Kidney glomerular epithelial cell (primary cell): Measurements from ENCODE around the gene ZNF595.
"Not testable (repeated sequence)": the region's sequence is repeated elsewhere in the genome, so short reads cannot be mapped to it uniquely, and the experiment has no call there.

Experiments used
- DNase-seq: peaks from one replicate; lab custom pipeline; 2025; lab: John Stamatoyannopoulos, UW

Gene ZNF595

GRCh38 chr4:86559-87324 is 33.6 kb downstream of the ZNF595 start:
- not testable (repeated sequence) for DNase-seq

DNA sequence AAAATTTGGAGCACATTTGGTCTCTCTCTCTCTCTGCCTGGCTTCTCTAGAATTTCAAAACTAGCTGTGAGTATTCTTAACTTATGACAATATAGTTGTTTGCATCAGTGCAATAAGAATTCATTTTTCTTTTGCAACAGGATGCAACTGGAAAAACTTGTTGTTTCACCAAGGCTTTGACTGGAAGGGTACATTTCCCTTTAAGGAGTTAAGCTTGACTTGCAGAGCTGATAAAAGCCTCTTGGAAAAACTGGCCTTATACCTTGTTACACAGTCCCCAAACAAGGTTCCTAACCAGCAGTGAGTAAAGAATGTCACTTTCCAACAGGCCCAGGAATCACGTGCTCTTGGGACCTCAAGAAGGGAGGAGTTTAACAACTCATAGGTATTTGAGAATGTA is 45.3 kb downstream of the ZNF595 start:
- DNase-seq = no peak

GRCh38 chr4:99863-100262 is 46.7 kb downstream of the ZNF595 start:
- no peak for DNase-seq

- DNase-seq = no peak
These were observed 53.9 kb downstream of the ZNF595 start for GRCh38 chr4:107083-107443.

DNA sequence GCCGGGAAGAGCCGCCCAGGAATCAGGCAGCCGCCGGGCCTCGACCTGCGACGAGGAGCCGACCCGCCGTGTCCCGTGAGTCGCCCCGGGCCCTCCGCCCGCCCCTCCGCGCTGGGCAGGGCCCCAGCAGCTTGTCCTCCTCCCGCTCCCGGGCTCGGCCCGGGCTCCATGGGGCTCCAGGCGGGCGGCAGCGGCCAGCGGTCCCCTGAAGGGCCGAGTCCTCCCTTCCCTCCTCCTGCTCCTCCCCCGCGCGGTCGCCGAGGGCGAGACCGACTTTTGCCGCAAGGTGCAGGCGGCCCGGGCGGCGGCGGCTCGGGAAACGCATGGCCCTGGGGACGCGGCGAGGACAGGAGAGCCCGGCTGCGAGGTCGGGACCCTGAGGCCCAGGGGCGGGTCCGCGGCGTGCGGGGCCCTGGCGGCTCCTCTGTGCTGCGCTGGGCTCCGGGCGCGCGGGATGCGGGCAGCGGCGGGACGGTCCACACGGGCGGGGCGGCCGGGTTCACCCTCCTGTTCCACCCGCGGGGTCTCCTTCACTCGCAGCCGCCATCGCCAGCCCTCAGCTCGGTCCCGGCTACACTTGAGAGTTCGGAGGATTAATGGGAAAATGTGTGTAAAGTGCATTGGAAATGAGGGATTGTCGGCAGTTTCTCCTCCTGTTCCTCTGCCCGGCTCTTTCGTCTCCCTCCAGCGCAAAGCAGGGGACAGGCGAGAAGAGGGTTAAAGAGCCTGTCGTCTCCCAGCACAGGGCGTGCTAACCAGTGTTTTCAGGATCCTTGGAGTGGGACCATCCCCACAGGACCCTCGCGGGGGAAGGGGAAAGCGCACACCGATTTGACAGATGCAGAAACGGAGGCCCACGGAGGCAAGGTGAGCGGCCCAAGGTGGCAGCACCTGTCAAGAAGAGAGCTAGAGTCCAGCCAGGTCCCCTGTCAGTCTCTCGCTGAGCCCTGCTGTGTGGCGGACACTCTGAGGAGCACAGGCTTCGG is 54.6 kb downstream of the ZNF595 start:
- no peak for DNase-seq

GRCh38 chr4:112771-113170 is 59.6 kb downstream of the ZNF595 start:
- no peak for DNase-seq

DNA sequence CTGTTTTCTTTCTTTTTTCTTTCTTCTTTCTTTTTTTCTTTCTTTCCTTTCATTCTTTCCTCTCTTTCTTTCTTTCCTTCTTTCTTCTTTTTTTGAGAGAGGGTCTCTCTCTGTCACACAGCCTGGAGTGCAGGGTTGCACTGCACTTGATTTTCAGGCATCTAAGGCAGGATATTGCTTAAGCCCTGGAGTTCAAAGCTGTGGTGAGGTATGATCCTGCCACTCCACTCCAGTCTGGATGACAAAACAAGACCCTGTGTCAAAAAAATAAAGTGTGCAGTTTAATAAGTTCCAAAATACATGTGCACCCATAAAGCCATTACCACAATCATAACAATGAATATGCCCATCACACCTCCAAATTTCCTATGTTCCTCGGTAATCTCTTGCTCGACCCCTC is 60.6 kb downstream of the ZNF595 start:
- no peak for DNase-seq

DNA sequence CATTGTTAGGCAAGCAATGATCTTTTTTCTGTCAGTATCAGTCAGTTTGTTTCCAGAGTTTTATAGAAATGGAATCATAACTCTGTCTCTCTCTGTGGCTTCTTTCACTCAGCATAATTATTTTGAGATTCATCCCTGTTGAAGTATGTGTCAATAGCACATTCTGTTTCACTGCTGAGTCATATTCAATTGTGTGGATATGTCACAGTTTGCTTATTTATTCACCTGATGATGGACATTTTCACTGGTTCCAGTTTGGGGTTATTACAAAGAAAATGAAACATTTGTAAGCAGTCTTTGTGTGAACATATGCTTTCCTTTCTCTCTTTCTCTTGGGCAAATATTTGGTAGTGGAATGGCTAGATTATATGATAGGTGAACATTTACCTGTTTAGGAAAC is 61.0 kb downstream of the ZNF595 start:
- no peak for DNase-seq

DNA sequence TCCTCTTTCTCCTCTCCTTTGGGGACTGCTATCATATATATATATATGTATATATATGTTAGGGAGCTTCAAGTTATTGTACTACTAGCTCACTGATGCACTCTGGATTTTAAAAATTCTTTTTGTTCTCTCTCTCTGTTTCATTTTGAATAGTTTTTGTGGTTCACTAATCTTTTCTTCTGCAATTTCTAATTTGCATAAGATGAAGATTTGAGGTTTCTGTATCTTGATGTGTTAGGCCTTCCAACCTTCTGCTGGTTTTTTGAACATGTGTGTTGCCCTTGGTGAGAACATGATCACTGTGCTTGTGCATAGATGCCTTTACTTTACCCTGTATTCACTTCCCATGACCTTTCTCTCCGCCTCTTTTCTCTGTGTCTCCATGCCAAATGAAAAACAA is 63.4 kb downstream of the ZNF595 start:
- DNase-seq = no peak

GRCh38 chr4:120616-121015 is 67.5 kb downstream of the ZNF595 start:
- no peak for DNase-seq

- DNase-seq = no peak
These were observed 68.4 kb downstream of the ZNF595 start for GRCh38 chr4:121408-122084.

- DNase-seq = not testable (repeated sequence)
These were observed 70.8 kb downstream of the ZNF595 start for GRCh38 chr4:123922-124274.

DNA sequence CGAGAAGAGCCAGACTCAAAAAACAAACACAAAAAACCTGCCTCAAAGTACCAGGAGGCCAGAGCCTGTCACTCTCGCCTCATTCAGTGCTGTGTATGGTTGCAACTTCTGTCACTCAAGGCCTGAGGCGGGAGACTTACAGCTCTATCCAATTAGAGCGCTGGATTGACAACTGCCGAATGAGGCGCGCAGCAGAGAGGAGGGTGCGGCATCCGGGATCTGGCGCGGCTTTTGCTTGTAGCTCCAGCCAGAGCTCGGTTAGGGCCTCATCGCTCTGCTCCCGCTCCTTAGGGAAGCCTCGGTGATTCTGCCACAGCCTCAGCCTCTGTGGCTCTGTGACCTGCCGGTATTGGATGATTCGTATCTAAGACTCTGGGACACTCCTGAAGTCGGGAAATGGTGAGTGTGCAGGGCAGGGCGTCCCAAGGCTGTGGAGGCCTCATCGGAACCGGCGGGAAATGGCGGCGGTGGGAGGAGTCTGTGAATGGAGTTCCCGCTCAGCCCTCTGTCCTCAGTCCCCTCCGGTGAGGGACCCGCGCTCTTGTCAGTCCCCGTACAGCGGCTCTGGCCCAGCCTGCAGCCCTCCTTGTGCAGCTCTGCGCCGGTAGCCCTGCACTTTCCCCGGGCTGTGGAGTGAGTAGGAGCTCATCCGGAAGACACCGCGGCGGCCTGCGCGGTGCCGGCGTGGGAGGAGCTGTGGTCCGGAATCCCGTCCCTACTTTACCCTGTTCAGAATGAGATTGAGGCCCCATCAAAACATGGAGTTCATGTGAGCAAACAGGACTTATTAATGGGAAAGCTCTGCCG is 71.4 kb downstream of the ZNF595 start, which contains the start of gene ZNF718:
ZNF718 (plus strand) TSS at position 227 of the 807 bp plus-strand sequence; CDS start at position 397, 170 bp downstream.
- peak; percentile 97 for DNase-seq

GRCh38 chr4:125091-125771 is 72.1 kb downstream of the ZNF595 start:
- DNase-seq = peak; percentile 29

DNA sequence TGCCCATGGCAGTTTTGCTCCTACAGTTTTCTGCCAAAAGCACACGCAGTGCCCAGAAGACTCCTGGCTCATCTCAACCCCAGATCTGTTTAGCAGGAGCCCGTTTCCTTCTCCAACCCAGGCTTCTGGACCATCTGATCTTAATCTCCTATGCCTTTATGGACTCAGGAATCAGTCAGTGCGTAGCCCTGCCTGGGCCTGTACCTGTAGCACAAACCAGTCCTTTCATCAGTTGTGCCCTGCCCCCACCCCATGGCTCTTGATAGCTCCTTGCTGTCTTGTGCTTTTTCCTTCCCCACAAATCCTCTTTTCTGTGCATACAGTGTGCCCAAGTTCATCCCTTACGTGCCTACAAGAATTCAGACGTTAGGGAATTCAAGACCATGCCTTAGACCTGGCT is 72.7 kb downstream of the ZNF595 start:
- DNase-seq = no peak

- no peak for DNase-seq
These were observed 79.4 kb downstream of the ZNF595 start for GRCh38 chr4:132483-132882.
